ENCODE measurements around the gene BRD2. TPM values are rescaled to one million over a fixed set of nuclear protein-coding genes. Genes with fewer than 3 reads are reported as not detected.

BRD2 gene
- total RNA-seq, 1 donor = 146 TPM

GRCh38 chr6:32995448-32995847 is 27.1 kb downstream of the BRD2 start:
- H3K4me3 ChIP-seq (ENCODE audit: low read depth, low read length) = no peak overlapping the region
- TF ChIP-seq CTCF (IDR thresholded peaks at IDR 0.05; ENCODE audit: insufficient read depth, low read depth, low read length) = no peak
- DNase-seq (ENCODE audit: low read depth) = no peak

GRCh38 chr6:33000055-33000454 is 31.7 kb downstream of the BRD2 start:
- no peak for DNase-seq (ENCODE audit: low read depth)
- no peak for TF ChIP-seq CTCF (IDR thresholded peaks at IDR 0.05; ENCODE audit: insufficient read depth, low read depth, low read length)
- no peak overlapping the region for H3K4me3 ChIP-seq (ENCODE audit: low read depth, low read length)

- DNase-seq (ENCODE audit: low read depth) = no peak
- H3K4me3 ChIP-seq (ENCODE audit: low read depth, low read length) = no peak overlapping the region
- TF ChIP-seq CTCF (IDR thresholded peaks at IDR 0.05; ENCODE audit: insufficient read depth, low read depth, low read length) = no peak
These were observed 33.3 kb downstream of the BRD2 start for GRCh38 chr6:33001685-33002084.

- DNase-seq (ENCODE audit: low read depth) = no peak
- no peak overlapping the region for H3K4me3 ChIP-seq (ENCODE audit: low read depth, low read length)
These were observed 36.5 kb downstream of the BRD2 start for GRCh38 chr6:33004940-33005339.

GRCh38 chr6:33007831-33008400 is 39.5 kb downstream of the BRD2 start:
- H3K4me3 ChIP-seq (ENCODE audit: low read depth, low read length) = no peak overlapping the region
- DNase-seq (ENCODE audit: low read depth) = peak; percentile 38
- no peak for TF ChIP-seq CTCF (IDR thresholded peaks at IDR 0.05; ENCODE audit: insufficient read depth, low read depth, low read length)

More at GRCh38 chr6:33004940-33005339, 36.5 kb downstream of the BRD2 start:
- TF ChIP-seq CTCF (IDR thresholded peaks at IDR 0.05; ENCODE audit: insufficient read depth, low read depth, low read length) = no peak

GRCh38 chr6:33008944-33009861 is 40.8 kb downstream of the BRD2 start, which contains the start of gene HLA-DOA:
HLA-DOA (minus strand) TSS chr6:33009591.
- TF ChIP-seq CTCF (IDR thresholded peaks at IDR 0.05; ENCODE audit: insufficient read depth, low read depth, low read length) = no peak
- no peak within 1 kb of the TSS for H3K4me3 ChIP-seq (ENCODE audit: low read depth, low read length)
- DNase-seq (ENCODE audit: low read depth) = peak; percentile 7

Measured in fibroblast of villous mesenchyme (primary cell).